PC-3 (cell line): ENCODE results near the gene TMEM190. TPM values are rescaled to one million over a fixed set of nuclear protein-coding genes. Genes with fewer than 3 reads are reported as not detected.
A peak's percentile ranks its signal among the peaks of the same experiment; 100 is the strongest.

Experiments
- ATAC-seq: fragments of 200-7000 bp; cut with Tn5 transposase; 2 replicates; pipeline ENCODE4 v1.9.1; 2020; ENCODE audit warnings: mild to moderate bottlenecking, moderate library complexity
- BruUV-seq: library from RNA; stranded (reverse); fragments of 400-500 nt; replicated peaks from 2 replicates; lab custom pipeline; 2021; lab: Mats Ljungman, UMichigan
- CTCF ChIA-PET: fragments of 300-600 bp; sonication (Branson Sonifier 250); formaldehyde crosslinking; loops from one replicate; lab custom pipeline; 2022; ENCODE audit warnings: antibody characterized with exemption; lab: Charles Lee
- POLR2A ChIA-PET: fragments of 300-600 bp; sonication (Branson Sonifier 250); formaldehyde crosslinking; loops from one replicate; lab custom pipeline; 2022; ENCODE audit warnings: antibody characterized with exemption; ENCODE audit not compliant: unreplicated experiment; lab: Charles Lee
- DNase-seq: peaks from one replicate; pipeline ENCODE4 v3.0.0-alpha.2; 2015
- H2AFZ ChIP-seq: fragments of 300-600 bp; sonication (generic); 2 replicates; pipeline ENCODE4 v1.6.0; 2016; ENCODE audit warnings: antibody characterized with exemption, low read length
- H3F3A ChIP-seq: fragments of 300-600 bp; sonication (generic); one replicate; pipeline ENCODE4 v1.6.0; 2017; ENCODE audit warnings: antibody characterized with exemption, low read length, control low read depth, mild to moderate bottlenecking; ENCODE audit not compliant: unreplicated experiment
- H3K27ac ChIP-seq: fragments of 300-600 bp; sonication (generic); 2 replicates; pipeline ENCODE4 v1.5.1; 2016; ENCODE audit warnings: mild to moderate bottlenecking, low read length
- H3K27me3 ChIP-seq: fragments of 300-600 bp; sonication (generic); 2 replicates; pipeline ENCODE4 v1.6.1; 2016; ENCODE audit warnings: low read length, mixed read lengths
- H3K36me3 ChIP-seq: fragments of 300-600 bp; sonication (generic); 2 replicates; pipeline ENCODE4 v1.6.1; 2016; ENCODE audit warnings: low read depth, mixed run types, low read length, mixed read lengths
- H3K4me1 ChIP-seq: fragments of 300-600 bp; sonication (generic); 2 replicates; pipeline ENCODE4 v1.5.1; 2016; ENCODE audit warnings: low read length; ENCODE audit not compliant: insufficient read depth
- H3K4me2 ChIP-seq: fragments of 300-600 bp; sonication (generic); 2 replicates; pipeline ENCODE4 v1.6.0; 2016; ENCODE audit warnings: low read length
- H3K4me3 ChIP-seq: fragments of 300-600 bp; sonication (generic); 2 replicates; pipeline ENCODE4 v1.5.1; 2016; ENCODE audit warnings: mild to moderate bottlenecking, low read length, mixed read lengths
- H3K79me2 ChIP-seq: fragments of 300-600 bp; sonication (generic); 2 replicates; pipeline ENCODE4 v1.6.1; 2017; ENCODE audit warnings: low read length, mixed read lengths
- H3K9ac ChIP-seq: fragments of 300-600 bp; sonication (generic); 2 replicates; pipeline ENCODE4 v1.6.0; 2016; ENCODE audit warnings: mild to moderate bottlenecking, low read length
- H3K9me2 ChIP-seq: fragments of 300-600 bp; sonication (generic); replicated peaks from 2 replicates; pipeline ENCODE4 v1.6.1; 2016; ENCODE audit warnings: mixed run types, low read length, mixed read lengths
- H3K9me3 ChIP-seq: fragments of 300-600 bp; sonication (generic); 2 replicates; pipeline ENCODE4 v1.6.1; 2016; ENCODE audit warnings: low read length, mixed read lengths
- H4K20me1 ChIP-seq: fragments of 300-600 bp; sonication (generic); 2 replicates; pipeline ENCODE4 v1.6.1; 2016; ENCODE audit warnings: low read length, mixed read lengths
- EZH2 ChIP-seq: fragments of 300-600 bp; sonication (generic); IDR thresholded peaks from one replicate; pipeline ENCODE4 v1.6.1; 2017; ENCODE audit warnings: antibody characterized with exemption, mild to moderate bottlenecking, low read length; ENCODE audit not compliant: unreplicated experiment
- EZH2phosphoT487 ChIP-seq: fragments of 300-600 bp; sonication (generic); IDR thresholded peaks from 2 replicates; pipeline ENCODE4 v1.6.1; 2018; ENCODE audit warnings: mild to moderate bottlenecking, antibody characterized with exemption, low read length, borderline replicate concordance
- intact Hi-C: fragments of 100-400 bp; cut with micrococcal nuclease; formaldehyde crosslinking; loops from 2 replicates; pipeline ENCODE4 v1.9.0; 2023
- total RNA-seq: library from RNA; depleted of rRNA; stranded (reverse); fragments of >200 nt; gene quantifications from 2 replicates; pipeline ENCODE4 v1.2.3, GENCODE V29; 2014
- TF ChIP-seq, protein P1 (sequence below): fragments of 300-600 bp; sonication (generic); conservative IDR thresholded peaks from 2 replicates; pipeline ENCODE4 v1.5.1; 2017; ENCODE audit warnings: antibody characterized with exemption, low read depth, mild to moderate bottlenecking, low read length

TMEM190 gene
- total RNA-seq, 1 experiment from 2014 or later = not detected

DNA sequence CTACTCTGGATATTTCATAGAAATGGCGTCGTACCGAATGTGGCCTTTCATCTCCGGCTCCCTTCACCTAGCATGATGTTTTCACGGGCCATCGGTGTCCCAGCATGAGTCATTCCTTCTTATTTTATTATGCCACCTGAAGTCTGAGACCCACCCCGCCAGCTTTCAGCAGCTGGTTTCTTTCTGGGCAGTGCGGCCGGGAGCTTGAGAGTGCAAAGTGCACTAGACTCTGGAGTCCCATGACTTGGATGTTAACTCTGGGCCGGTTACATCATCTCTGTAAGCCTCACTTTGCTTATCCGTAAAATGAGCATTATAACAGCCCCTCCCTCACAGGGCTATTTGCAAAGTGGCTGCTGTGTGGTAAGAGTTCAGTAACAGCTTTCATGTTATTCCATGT is 42.8 kb upstream of the TMEM190 start:
- H2AFZ ChIP-seq = no peak overlapping the region
- CTCF ChIA-PET = no interaction called here
- H3K27ac ChIP-seq = no peak overlapping the region
- no peak overlapping the region for H3K9ac ChIP-seq
- TF ChIP-seq, protein P1, sequence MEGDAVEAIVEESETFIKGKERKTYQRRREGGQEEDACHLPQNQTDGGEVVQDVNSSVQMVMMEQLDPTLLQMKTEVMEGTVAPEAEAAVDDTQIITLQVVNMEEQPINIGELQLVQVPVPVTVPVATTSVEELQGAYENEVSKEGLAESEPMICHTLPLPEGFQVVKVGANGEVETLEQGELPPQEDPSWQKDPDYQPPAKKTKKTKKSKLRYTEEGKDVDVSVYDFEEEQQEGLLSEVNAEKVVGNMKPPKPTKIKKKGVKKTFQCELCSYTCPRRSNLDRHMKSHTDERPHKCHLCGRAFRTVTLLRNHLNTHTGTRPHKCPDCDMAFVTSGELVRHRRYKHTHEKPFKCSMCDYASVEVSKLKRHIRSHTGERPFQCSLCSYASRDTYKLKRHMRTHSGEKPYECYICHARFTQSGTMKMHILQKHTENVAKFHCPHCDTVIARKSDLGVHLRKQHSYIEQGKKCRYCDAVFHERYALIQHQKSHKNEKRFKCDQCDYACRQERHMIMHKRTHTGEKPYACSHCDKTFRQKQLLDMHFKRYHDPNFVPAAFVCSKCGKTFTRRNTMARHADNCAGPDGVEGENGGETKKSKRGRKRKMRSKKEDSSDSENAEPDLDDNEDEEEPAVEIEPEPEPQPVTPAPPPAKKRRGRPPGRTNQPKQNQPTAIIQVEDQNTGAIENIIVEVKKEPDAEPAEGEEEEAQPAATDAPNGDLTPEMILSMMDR = no peak
- TF ChIP-seq EZH2phosphoT487 (no peak), EZH2 (no peak)
- H3K9me2 ChIP-seq = no peaks in the 10 kb centered on the region
- BruUV-seq = no TSS peak
- H3K4me1 ChIP-seq = peaks cover 8% of the 10 kb centered on the region
- H3K4me3 ChIP-seq = no peak overlapping the region
- no peaks in the 10 kb centered on the region for H4K20me1 ChIP-seq
- H3F3A ChIP-seq = no peaks in the 10 kb centered on the region
- no peaks in the 10 kb centered on the region for H3K79me2 ChIP-seq
- ATAC-seq (no peak), DNase-seq (no peak)
- H3K9me3 ChIP-seq = no peaks in the 10 kb centered on the region
- H3K27me3 ChIP-seq = no peaks in the 10 kb centered on the region
- POLR2A ChIA-PET = no interaction called here
- no peaks in the 10 kb centered on the region for H3K36me3 ChIP-seq
- intact Hi-C loops = no loop called here
- H3K4me2 ChIP-seq = no peak overlapping the region

DNA sequence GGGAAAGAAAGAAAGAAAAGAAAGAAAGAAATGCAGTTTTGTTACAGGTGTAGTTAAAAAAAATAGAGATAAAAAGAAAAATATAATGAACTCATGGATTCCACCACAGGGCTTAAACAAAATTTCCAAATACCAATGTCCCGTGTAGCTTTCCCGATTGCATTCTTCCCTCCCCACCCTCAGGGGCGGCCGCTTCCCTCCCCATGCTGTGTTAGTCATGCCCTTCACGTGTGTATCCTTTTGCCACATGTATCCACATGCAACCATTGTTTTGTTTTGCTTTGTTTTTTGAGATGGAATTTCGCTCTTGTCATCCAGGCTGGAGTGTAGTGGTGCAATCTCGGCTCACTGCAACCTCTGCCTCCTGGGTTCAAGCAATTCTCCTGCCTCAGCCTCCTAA is 40.5 kb upstream of the TMEM190 start:
- peak; percentile 43 for DNase-seq
- intact Hi-C loops = loop anchor here (5.0 kb wide), 1 partner anchor 124 kb away; no protein-coding TSS in a partner anchor

More for the DNA sequence above, 40.5 kb upstream of the TMEM190 start:
- ChIA-PET CTCF (no interaction called here), POLR2A (no interaction called here)
- H3K27ac ChIP-seq = no peak overlapping the region
- TF ChIP-seq, protein P1 = no peak
- TF ChIP-seq EZH2phosphoT487 (no peak), EZH2 (no peak)
- H3F3A ChIP-seq = no peaks in the 10 kb centered on the region
- BruUV-seq = no TSS peak
- no peaks in the 10 kb centered on the region for H3K9me3 ChIP-seq
- H3K4me1 ChIP-seq = peaks cover 19% of the 10 kb centered on the region
- no peak overlapping the region; the same call in 1 of the 2 replicates for H2AFZ ChIP-seq
- no peaks in the 10 kb centered on the region for H3K27me3 ChIP-seq
- H3K9ac ChIP-seq = no peak overlapping the region
- H3K4me3 ChIP-seq = no peak overlapping the region
- no peaks in the 10 kb centered on the region for H3K9me2 ChIP-seq
- H4K20me1 ChIP-seq = no peaks in the 10 kb centered on the region
- peaks cover 11% of the 10 kb centered on the region for H3K79me2 ChIP-seq
- no peak overlapping the region for H3K4me2 ChIP-seq
- ATAC-seq = no peak
- H3K36me3 ChIP-seq = no peaks in the 10 kb centered on the region
